ENCODE results near the gene TRAM2. TPM values are rescaled to one million over a fixed set of nuclear protein-coding genes. Genes with fewer than 3 reads are reported as not detected.

Gene TRAM2
- polyA plus RNA-seq, 3 donors = 4.5 to 13.6 (median 12.9) TPM

GRCh38 chr6:52538901-52539354 lies 37.9 kb downstream of the TRAM2 start:
- 91 to 97% (median 94%) methylated on average over 5 of the region's 5 CpGs for WGBS, 3 donors
- H3K27ac ChIP-seq (ENCODE audit: low read depth, low read length) = no peak overlapping the region

- WGBS, 3 donors = 84 to 89% (median 86%) methylated on average over 5 of the region's 5 CpGs
- no peak overlapping the region for H3K27ac ChIP-seq (ENCODE audit: low read depth, low read length)
These were observed 38.5 kb downstream of the TRAM2 start for GRCh38 chr6:52538252-52538900.

GRCh38 chr6:52537001-52537753 lies 39.7 kb downstream of the TRAM2 start:
- 58 to 84% (median 59%) methylated on average over 8 of the region's 8 CpGs for WGBS, 3 donors
- no peak overlapping the region for H3K27ac ChIP-seq (ENCODE audit: low read depth, low read length)

GRCh38 chr6:52536424-52536916 lies 40.4 kb downstream of the TRAM2 start:
- 91 to 94% (median 93%) methylated on average over 6 of the region's 6 CpGs for WGBS, 3 donors
- no peak overlapping the region for H3K27ac ChIP-seq (ENCODE audit: low read depth, low read length)

GRCh38 chr6:52535711-52536423 lies 41.0 kb downstream of the TRAM2 start:
- H3K27ac ChIP-seq (ENCODE audit: low read depth, low read length) = no peak overlapping the region
- 70 to 83% (median 82%) methylated on average over 5 of the region's 5 CpGs for WGBS, 3 donors

- 75 to 84% (median 76%) methylated on average over 3 of the region's 3 CpGs for WGBS, 3 donors
- no peak overlapping the region for H3K27ac ChIP-seq (ENCODE audit: low read depth, low read length)
These were observed 41.9 kb downstream of the TRAM2 start for GRCh38 chr6:52534966-52535390.

GRCh38 chr6:52534363-52534762 lies 42.5 kb downstream of the TRAM2 start:
- H3K27ac ChIP-seq (ENCODE audit: low read depth, low read length) = no peak overlapping the region
- 96% methylated on average over 5 of the region's 5 CpGs for WGBS, 3 donors

GRCh38 chr6:52533491-52533890 lies 43.4 kb downstream of the TRAM2 start:
- 95 to 97% (median 96%) methylated on average over 2 of the region's 2 CpGs for WGBS, 3 donors
- H3K27ac ChIP-seq (ENCODE audit: low read depth, low read length) = no peak overlapping the region

GRCh38 chr6:52532457-52532856 lies 44.4 kb downstream of the TRAM2 start:
- WGBS, 3 donors = 82 to 86% (median 85%) methylated on average over 2 of the region's 2 CpGs
- no peak overlapping the region for H3K27ac ChIP-seq (ENCODE audit: low read depth, low read length)

- WGBS, 3 donors = 95 to 98% (median 97%) methylated on average over 1 of the region's 1 CpG
- no peak overlapping the region for H3K27ac ChIP-seq (ENCODE audit: low read depth, low read length)
These were observed 45.0 kb downstream of the TRAM2 start for GRCh38 chr6:52531834-52532233.

GRCh38 chr6:52531396-52531795 lies 45.5 kb downstream of the TRAM2 start:
- no peak overlapping the region for H3K27ac ChIP-seq (ENCODE audit: low read depth, low read length)

GRCh38 chr6:52530351-52530750 lies 46.5 kb downstream of the TRAM2 start:
- no peak overlapping the region for H3K27ac ChIP-seq (ENCODE audit: low read depth, low read length)
- WGBS, 3 donors = 94 to 97% (median 95%) methylated on average over 10 of the region's 10 CpGs

More at GRCh38 chr6:52531396-52531795, 45.5 kb downstream of the TRAM2 start:
- WGBS, 3 donors = 94 to 98% (median 97%) methylated on average over 4 of the region's 4 CpGs

GRCh38 chr6:52529311-52529710 lies 47.5 kb downstream of the TRAM2 start:
- WGBS, 3 donors = 95 to 98% (median 96%) methylated on average over 8 of the region's 8 CpGs
- H3K27ac ChIP-seq (ENCODE audit: low read depth, low read length) = no peak overlapping the region

GRCh38 chr6:52527436-52527835 lies 49.4 kb downstream of the TRAM2 start:
- H3K27ac ChIP-seq (ENCODE audit: low read depth, low read length) = no peak overlapping the region
- 88 to 94% (median 92%) methylated on average over 7 of the region's 7 CpGs for WGBS, 3 donors

- 82 to 99% (median 94%) methylated on average over 4 of the region's 4 CpGs for WGBS, 3 donors
These were observed 50.2 kb downstream of the TRAM2 start for GRCh38 chr6:52526634-52527033.

GRCh38 chr6:52524918-52525317 lies 51.9 kb downstream of the TRAM2 start:
- no peak overlapping the region for H3K27ac ChIP-seq (ENCODE audit: low read depth, low read length)
- WGBS, 3 donors = 93 to 98% (median 95%) methylated on average over 4 of the region's 4 CpGs

More at GRCh38 chr6:52526634-52527033, 50.2 kb downstream of the TRAM2 start:
- H3K27ac ChIP-seq (ENCODE audit: low read depth, low read length) = no peak overlapping the region

GRCh38 chr6:52523378-52524142 lies 53.3 kb downstream of the TRAM2 start:
- 61 to 73% (median 69%) methylated on average over 6 of the region's 6 CpGs for WGBS, 3 donors
- H3K27ac ChIP-seq (ENCODE audit: low read depth, low read length) = no peak overlapping the region

GRCh38 chr6:52522655-52523054 lies 54.2 kb downstream of the TRAM2 start:
- H3K27ac ChIP-seq (ENCODE audit: low read depth, low read length) = no peak overlapping the region
- WGBS, 3 donors = 48 to 97% (median 63%) methylated on average over 3 of the region's 3 CpGs

All from adipose tissue (tissue), 3 donors.